Sigmoid colon (tissue), 4 donors: ENCODE measurements around the gene SUSD2.

ENCODE experiments used
- CTCF ChIP-seq, 4 experiments: fragments of 450-650 bp in 3 of 4; fragments of 200-600 bp in 1 of 4; IDR thresholded peaks; one replicate each; pipeline ENCODE4 v1.5.1; 2016 to 2019; ENCODE audit warnings: antibody characterized with exemption in 4 of 4, mild to moderate bottlenecking in 3 of 4, moderate library complexity in 2 of 4
- POLR2A ChIP-seq, 2 donors: fragments of 450-650 bp; IDR thresholded peaks; one replicate each; pipeline ENCODE4 v1.6.1; 2016; ENCODE audit warnings: antibody characterized with exemption in 2 of 2, mild to moderate bottlenecking in 2 of 2, moderate library complexity in 2 of 2
- POLR2AphosphoS5 ChIP-seq, 4 donors: sonication (generic); formaldehyde crosslinking; IDR thresholded peaks; one replicate each; pipeline ENCODE4 v1.6.1; 2017; ENCODE audit warnings: antibody characterized with exemption in 4 of 4

GRCh38 chr22:24190596-24191208 lies 9.4 kb downstream of the SUSD2 start:
- TF ChIP-seq POLR2A (IDR thresholded peaks at IDR 0.05) (no peak), CTCF (IDR thresholded peaks at IDR 0.05) (no peak), POLR2AphosphoS5 (IDR thresholded peaks at IDR 0.05) (no peak)
